ENCODE data around the gene KCNJ16. TPM values are rescaled to one million over a fixed set of nuclear protein-coding genes. Genes with fewer than 3 reads are reported as not detected.
A peak's percentile ranks its signal among the peaks of the same experiment; 100 is the strongest.

The KCNJ16 gene
- total RNA-seq, 1 donor from 2014 or later = not detected

- ATAC-seq = no peak
Measured at GRCh38 chr17:70132505-70132904, 57.5 kb downstream of the KCNJ16 start.

- no peak for ATAC-seq
Measured at GRCh38 chr17:70134042-70134441, 59.0 kb downstream of the KCNJ16 start.

DNA sequence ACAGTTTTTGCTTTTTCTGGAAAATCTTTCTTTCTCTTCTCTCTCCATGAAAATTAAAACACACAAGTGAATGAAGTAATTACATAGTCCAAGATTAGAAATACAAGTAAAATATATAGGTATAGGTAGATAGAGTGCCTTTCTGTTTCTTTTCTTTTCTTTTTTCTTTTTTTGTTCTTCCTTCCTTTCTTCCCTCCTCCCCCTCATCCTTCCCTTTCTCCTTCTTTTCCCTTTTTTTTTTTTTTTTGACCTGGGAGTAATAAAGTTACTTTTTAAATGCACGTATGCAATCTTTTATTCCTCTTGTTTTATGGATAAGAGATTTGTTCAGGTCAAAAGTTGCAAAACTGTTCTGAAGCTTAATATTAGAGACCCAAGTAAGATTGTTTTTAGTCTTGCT, 59.8 kb downstream of the KCNJ16 start:
- ATAC-seq = no peak

DNA sequence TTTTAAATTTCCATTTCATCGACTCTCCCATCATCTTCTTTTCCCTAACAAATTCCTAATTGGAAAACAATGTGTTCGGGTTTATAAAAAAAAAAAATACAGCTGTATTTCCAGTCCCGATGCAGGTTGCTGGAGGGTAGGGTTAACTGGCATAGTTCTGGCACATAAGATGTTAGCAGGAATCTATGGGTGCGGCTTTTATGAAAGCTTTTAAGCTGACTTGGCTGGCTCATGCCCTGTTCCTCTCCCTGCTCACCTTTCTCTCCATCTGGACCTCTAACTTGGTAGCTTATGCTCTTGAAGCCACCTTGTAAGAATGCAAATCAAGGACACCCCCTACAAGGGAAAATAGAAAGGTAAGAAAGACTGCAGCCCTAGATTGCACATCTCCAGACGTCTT, 61.1 kb downstream of the KCNJ16 start:
- ATAC-seq = peak; percentile 79

DNA sequence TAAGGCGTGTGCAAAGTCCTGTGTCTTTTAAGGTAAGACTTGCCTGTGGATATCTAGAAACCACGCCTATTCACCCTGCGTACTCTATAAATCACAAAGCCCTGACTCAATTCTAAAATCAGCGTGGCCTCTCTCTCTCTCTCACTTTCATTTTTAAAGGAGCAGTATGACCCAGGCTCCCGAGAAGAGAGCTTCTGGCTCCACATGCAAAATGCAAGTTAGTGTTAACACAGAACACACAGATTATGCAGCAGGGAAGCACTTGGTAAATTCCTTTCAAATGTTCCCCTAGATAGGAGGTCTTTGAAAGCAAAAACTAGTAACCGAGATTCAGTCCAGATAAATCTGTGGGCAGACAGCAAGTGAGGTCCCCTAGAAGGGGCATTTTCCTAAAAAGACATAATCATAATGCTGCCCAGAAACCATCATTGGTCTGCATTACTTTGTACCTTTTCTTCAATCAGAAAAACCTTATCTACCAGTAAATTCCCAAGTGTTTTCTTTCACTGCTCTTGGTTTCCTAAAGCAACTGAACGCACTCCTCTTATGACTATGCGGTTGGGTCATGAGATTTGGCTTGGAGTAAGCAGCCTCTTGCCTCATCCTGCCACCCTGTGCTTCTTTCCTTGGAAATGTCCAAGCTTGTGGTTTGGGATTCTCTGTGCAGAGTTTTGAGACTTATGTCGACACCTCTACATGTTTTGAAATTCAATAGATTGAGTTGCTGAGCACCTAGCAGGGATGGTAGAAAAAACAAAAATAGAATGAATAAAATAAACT, 62.6 kb downstream of the KCNJ16 start:
- peak; percentile 93 for ATAC-seq

GRCh38 chr17:70138291-70138865, 63.4 kb downstream of the KCNJ16 start:
- no peak for ATAC-seq

DNA sequence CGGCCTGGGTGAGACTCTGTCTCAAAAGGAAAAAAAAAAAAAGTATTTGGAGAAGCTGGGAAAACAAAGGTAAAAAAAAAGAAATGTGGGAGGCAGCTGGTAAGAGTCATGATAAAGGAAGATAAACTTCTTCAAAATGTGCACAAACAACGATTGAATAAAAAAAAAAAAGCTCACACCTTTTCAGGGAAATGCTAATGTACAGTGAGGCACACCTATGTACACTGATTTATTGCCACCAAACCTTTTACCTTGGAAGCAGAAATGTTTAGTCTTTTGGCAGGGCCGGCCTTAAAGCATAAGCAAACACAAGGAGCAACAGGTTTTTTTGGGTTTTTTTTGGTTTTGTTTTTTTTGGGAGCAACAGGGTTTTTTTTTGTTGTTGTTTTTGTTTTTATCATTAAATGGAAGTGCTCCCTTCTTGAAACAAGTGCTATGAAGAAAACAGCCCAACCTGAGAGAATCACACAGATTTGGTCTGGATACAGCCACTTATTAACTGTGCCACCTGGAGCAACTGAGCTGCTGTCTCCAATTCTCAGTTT, 64.5 kb downstream of the KCNJ16 start:
- ATAC-seq = no peak

GRCh38 chr17:70144260-70144846, 69.3 kb downstream of the KCNJ16 start:
- no peak for ATAC-seq

- ATAC-seq = no peak
Measured at GRCh38 chr17:70153210-70153609, 78.2 kb downstream of the KCNJ16 start.

GRCh38 chr17:70157151-70157550, 82.1 kb downstream of the KCNJ16 start:
- ATAC-seq = no peak

DNA sequence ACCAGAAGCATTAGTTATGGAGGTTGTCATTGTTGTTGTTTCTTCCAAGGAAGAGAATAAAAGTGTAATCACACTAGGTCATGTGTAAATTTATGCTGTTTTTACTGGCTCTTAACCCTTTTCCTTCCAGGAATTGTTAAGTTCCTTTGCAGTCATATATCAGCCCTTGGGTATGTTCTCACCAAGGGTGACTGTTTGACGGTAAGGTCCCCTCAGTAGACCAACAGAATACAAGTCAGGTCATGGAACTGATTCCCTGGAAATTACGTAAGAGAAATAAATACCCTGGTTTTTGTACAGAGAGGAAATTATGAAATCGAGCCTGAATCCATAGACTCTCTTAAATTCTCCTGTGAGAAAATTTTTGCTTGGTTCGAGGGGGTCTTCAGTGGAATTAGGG, 83.2 kb downstream of the KCNJ16 start:
- ATAC-seq = no peak

DNA sequence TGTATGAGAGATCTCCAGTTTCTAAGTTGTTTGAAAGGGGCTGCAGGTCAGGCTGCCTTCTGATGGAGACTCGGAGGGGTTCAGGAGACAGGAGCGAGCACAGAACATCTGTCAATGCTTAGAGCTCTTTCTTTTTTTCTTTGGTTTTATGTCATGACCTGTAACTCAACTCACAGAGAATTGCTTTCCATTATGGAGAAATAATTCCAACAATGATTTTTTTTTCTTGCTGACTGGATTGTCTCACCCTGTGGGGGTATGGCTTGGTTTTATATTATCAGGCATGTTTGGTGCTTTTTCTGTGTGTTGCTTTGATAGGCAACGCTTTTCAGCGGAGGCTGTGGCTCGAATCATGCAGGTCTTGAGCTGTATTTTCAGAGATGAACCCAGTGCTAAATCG, 83.6 kb downstream of the KCNJ16 start:
- ATAC-seq = no peak

- no peak for ATAC-seq
Measured at GRCh38 chr17:70159980-70160379, 85.0 kb downstream of the KCNJ16 start.

DNA sequence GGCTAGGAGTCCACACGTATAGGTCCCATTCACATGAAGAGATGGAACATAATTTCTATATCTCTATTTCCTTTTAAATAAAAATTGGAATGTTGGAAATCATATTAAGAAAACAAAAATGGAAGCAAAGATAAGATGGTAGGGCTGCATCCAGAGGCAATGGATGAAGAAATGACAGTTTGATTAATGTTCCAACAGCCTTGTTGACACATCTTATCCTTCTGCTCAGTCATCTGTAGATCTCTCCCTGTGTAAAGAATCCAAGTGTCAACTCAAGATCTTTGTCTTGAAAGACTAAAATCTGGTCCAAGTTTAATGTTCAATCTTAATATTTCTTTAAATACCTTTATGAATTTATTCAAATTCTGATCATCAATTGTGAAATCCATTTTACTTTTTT, 86.5 kb downstream of the KCNJ16 start:
- ATAC-seq = no peak

DNA sequence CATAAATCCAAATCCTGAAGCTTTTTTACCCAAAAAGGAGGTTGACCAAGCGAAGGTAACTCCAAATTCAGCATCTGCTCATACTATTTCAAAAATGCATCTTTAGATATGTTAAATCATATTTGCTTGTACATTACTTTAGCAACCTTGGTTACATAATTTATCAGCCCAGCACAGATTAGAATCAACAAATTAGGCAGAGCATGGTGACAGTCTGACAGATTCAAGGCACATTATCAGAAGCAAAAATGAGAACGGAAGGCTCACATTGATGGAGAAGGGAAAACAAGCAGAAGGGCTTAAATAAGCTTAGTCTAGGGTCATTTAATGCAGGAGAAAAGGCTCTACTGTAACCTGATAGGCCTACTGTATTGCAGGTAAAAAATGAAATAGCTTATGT, 90.4 kb downstream of the KCNJ16 start:
- no peak for ATAC-seq

DNA sequence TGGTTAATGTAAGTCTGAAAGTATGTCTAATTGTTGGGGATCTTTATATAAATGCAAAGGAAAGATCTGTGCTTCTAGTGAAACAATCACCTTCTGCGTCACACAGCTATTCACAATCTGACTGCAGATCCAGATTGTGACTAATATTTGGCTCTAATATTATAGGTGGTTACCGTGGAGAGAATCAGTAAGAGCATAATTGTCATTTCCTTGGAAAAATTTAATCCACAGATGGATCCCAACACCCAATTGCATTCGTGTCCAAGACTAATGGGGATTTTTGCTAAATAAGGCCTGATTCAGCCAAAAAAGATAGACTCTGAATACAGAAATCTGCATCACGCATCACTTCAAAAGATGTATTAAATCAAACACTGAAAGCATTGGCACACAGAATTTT, 91.6 kb downstream of the KCNJ16 start:
- no peak for ATAC-seq

- peak; percentile 49 for ATAC-seq
Measured at GRCh38 chr17:70168044-70168976, 93.3 kb downstream of the KCNJ16 start.

- peak; percentile 97 for ATAC-seq
Measured at GRCh38 chr17:70168977-70169708, 94.1 kb downstream of the KCNJ16 start, which contains the start of gene KCNJ2. TSS of gene KCNJ2 (plus strand) at chr17:70169532. CDS start at chr17:70175040, 5,508 bp downstream.

GRCh38 chr17:70169709-70170597, 94.9 kb downstream of the KCNJ16 start:
- peak; percentile 12 for ATAC-seq

DNA sequence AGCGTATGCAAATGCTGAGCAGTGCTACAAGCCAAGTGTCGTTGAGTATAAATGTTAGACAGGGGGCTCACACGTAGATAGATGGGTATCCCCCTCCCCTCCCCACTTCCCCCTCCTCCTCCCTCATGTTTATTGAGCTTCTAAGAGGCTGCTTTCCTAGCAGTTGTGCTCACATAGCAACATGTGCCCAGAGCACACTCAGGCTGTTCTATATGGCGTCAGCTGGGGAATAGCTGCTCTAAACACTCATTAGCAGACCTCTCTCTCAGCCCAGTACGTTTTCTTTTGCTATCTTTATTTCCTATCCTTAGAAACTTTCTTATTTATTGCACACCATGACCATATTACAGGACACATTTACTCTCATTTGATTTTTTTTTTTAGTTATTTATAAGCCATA, 96.1 kb downstream of the KCNJ16 start:
- no peak for ATAC-seq

GRCh38 chr17:70172449-70172848, 97.4 kb downstream of the KCNJ16 start:
- no peak for ATAC-seq
